Gastroesophageal sphincter (tissue), 4 donors: Measurements from ENCODE around the gene SCLY. TPM values are rescaled to one million over a fixed set of nuclear protein-coding genes. Genes with fewer than 3 reads are reported as not detected.

ENCODE experiments used
- ATAC-seq: fragments of 150-250 bp; one replicate; pipeline ENCODE4 v1.9.1; 2016; ENCODE audit warnings: mild to moderate bottlenecking, moderate library complexity
- H3K27ac ChIP-seq, 4 donors: fragments of 200-600 bp; sonication (generic) in 3 of 4; 1 replicate in 3 of 4; 2 replicates in 1 of 4; pipeline ENCODE4 v1.5.1; 2016 to 2019
- H3K27me3 ChIP-seq: fragments of 200-600 bp; sonication (generic); one replicate; pipeline ENCODE4 v1.5.1; 2019
- H3K36me3 ChIP-seq, 2 donors: fragments of 200-600 bp; sonication (generic); one replicate each; pipeline ENCODE4 v1.5.1; 2019; ENCODE audit warnings: control low read depth in 1 of 2
- H3K4me1 ChIP-seq, 3 donors: fragments of 200-600 bp; sonication (generic); 1 replicate in 2 of 3; 2 replicates in 1 of 3; pipeline ENCODE4 v1.5.1; 2016 to 2019; ENCODE audit warnings: control low read depth in 2 of 3
- H3K4me3 ChIP-seq, 2 donors: fragments of 200-600 bp; sonication (generic); one replicate each; pipeline ENCODE4 v1.5.1; 2019; ENCODE audit warnings: mild to moderate bottlenecking in 1 of 2, moderate library complexity in 1 of 2
- H3K9me3 ChIP-seq, 3 donors: fragments of 200-600 bp; sonication (generic); one replicate each; pipeline ENCODE4 v1.5.1; 2017 to 2019; ENCODE audit warnings: control low read depth in 2 of 3
- EP300 ChIP-seq: sonication (generic); formaldehyde crosslinking; IDR thresholded peaks from one replicate; pipeline ENCODE4 v1.6.1; 2017; ENCODE audit warnings: antibody characterized with exemption, mild to moderate bottlenecking
- POLR2A ChIP-seq, 2 donors: fragments of 450-650 bp; IDR thresholded peaks; one replicate each; pipeline ENCODE4 v1.6.1; 2017; ENCODE audit warnings: antibody characterized with exemption in 2 of 2, mild to moderate bottlenecking in 2 of 2, moderate library complexity in 1 of 2
- POLR2AphosphoS5 ChIP-seq: sonication (generic); formaldehyde crosslinking; IDR thresholded peaks from one replicate; pipeline ENCODE4 v1.6.1; 2017; ENCODE audit warnings: antibody characterized with exemption
- WGBS, 2 donors: methylation state at CpG; one replicate each; pipeline ENCODE4 v1.1.5; 2018; ENCODE audit warnings: low coverage in 1 of 2; 5-methylcytosine and 5-hydroxymethylcytosine counted together
- total RNA-seq, 4 donors: library from RNA; depleted of rRNA; stranded (reverse); fragments of >200 nt; gene quantifications; one replicate each; pipeline ENCODE4 v1.1.0, GENCODE V29; 2016
- TF ChIP-seq, protein P1 (sequence below), 4 experiments: fragments of 200-600 bp in 2 of 4; fragments of 450-650 bp in 2 of 4; sonication (generic) in 1 of 4; IDR thresholded peaks; one replicate each; pipeline ENCODE4 v1.5.1; 2017 to 2019; ENCODE audit warnings: antibody characterized with exemption in 4 of 4, mild to moderate bottlenecking in 2 of 4, moderate library complexity in 2 of 4

The SCLY gene
- total RNA-seq, 4 donors from 2014 or later = 14.2 to 23.2 (median 16.5) TPM

DNA sequence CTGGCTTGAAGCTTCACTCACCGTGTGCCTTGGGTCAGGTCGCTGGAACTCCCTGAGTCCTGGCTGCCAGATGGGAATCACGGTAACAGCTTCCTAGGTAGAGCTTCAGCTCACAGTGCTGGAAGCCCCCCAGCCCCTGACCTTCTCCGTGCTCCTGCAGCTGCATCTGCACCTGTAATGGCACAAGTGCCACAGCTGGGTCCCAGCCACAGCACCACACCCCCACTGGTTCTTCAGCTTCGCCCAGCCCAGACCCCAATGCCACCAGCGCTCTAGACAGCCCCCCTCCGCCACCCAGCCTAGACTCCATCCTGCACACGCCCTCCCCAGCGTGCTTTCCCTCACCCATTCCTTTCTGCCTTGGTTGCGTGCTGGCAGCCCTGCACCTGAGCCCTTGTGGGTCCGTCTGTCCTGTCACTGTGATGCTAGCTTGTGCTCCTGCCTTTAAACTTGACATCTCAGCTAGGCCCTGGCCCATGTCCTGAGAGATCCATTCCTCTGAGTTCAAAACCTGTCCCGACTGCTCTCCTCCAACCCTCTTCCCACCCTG lies 31.8 kb downstream of the SCLY start:
- Histone ChIP-seq H3K36me3 (peaks cover 0 to 22% of the 10 kb centered on the region in 2 donors), H3K4me1 (no peaks in the 10 kb centered on the region), H3K27me3 (no peaks in the 10 kb centered on the region), H3K27ac (no peak overlapping the region), H3K9me3 (no peaks in the 10 kb centered on the region), H3K4me3 (no peak overlapping the region)
- 89% methylated on average over 10 of the region's 12 CpGs; no CpG with 5 or more reads in 1 of the 2 donors for WGBS, 2 donors
- TF ChIP-seq, protein P1, sequence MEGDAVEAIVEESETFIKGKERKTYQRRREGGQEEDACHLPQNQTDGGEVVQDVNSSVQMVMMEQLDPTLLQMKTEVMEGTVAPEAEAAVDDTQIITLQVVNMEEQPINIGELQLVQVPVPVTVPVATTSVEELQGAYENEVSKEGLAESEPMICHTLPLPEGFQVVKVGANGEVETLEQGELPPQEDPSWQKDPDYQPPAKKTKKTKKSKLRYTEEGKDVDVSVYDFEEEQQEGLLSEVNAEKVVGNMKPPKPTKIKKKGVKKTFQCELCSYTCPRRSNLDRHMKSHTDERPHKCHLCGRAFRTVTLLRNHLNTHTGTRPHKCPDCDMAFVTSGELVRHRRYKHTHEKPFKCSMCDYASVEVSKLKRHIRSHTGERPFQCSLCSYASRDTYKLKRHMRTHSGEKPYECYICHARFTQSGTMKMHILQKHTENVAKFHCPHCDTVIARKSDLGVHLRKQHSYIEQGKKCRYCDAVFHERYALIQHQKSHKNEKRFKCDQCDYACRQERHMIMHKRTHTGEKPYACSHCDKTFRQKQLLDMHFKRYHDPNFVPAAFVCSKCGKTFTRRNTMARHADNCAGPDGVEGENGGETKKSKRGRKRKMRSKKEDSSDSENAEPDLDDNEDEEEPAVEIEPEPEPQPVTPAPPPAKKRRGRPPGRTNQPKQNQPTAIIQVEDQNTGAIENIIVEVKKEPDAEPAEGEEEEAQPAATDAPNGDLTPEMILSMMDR (IDR thresholded peaks at IDR 0.05) = no peak
- TF ChIP-seq POLR2AphosphoS5 = no peak
- no peak for TF ChIP-seq EP300
- no peak for TF ChIP-seq POLR2A (IDR thresholded peaks at IDR 0.05)
- ATAC-seq = no peak

DNA sequence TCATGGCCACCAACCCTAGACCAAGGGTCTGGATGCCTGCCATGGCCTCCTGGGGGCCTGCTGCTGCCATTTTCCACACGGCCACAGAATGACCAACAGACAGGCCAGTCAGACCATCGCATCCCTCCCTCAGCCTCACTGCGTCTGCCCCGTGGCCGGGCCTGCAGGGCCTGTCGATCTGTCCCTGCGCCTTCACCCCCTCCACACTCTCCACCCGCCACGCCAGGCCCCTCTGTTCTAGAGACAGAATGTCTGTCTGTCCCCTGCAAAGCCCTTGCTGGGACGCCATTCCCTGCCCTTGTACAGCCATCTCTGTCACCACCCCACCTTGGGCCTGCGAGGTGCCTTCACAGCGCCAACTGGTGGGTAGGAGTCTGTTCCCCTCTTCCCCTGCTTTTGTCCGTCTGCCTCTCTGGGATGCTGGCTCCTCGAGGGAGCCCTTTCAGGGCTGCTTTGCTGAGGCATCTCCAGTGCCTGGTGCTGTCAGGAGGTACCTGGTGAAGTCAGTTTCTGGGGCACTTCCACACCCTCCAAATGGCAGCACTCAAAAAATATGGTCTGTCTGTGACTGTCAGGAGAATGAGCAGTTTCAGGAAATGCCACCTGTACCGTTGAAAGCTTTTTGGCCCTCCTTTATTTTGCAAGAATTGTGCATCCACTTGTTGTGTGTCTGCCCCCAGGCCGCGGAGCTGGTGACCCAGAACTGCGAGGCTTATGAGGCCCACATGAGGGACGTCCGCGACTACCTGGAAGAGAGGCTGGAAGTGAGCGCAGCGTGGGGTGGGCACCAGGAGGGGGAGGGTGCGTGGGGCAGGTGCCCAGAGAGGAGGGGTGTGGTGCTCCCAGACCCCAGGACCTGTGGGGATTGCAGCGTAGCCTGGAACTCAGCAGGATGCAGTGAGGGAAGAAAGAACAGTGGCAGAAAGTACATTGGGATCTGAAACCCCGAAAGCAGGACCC lies 32.7 kb downstream of the SCLY start:
- Histone ChIP-seq H3K9me3 (no peaks in the 10 kb centered on the region), H3K4me1 (no peaks in the 10 kb centered on the region), H3K4me3 (no peak overlapping the region), H3K27me3 (no peaks in the 10 kb centered on the region), H3K36me3 (peaks cover 0 to 16% of the 10 kb centered on the region in 2 donors), H3K27ac (no peak overlapping the region)
- TF ChIP-seq POLR2AphosphoS5 = no peak
- TF ChIP-seq EP300 = no peak
- TF ChIP-seq POLR2A (IDR thresholded peaks at IDR 0.05) = no peak
- TF ChIP-seq, protein P1 (IDR thresholded peaks at IDR 0.05) = no peak
- 85 to 94% methylated on average over 11 to 18 of the region's 26 CpGs for WGBS, 2 donors
- ATAC-seq = no peak

DNA sequence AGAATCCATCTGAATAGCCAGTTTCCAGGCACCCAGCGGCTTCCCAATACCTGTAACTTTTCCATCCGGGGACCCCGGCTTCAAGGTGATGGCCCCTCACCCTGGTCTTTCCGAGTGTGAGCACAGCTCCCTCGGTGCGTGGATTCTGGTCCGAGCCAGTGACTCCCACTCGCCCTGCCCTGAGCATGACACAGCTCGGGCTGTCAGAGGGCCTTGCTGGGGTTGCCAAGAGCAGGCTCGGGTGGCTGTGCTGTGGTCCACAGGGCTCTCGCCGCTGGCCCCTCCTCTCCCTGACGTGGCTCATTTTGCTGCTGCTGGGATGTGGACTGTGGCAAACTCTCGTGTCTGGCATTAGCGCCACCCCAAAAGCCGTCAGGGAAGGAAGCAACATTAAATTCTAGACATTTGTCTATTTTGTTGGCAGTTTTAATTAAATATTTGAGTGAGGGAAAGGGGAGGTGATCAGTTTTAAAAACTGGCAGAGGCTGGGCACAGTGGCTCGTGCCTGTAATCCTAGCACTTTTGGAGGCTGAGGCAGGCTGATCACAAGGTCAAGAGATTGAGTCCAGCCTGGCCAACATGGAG lies 33.7 kb downstream of the SCLY start:
- no peaks in the 10 kb centered on the region for H3K9me3 ChIP-seq
- TF ChIP-seq POLR2AphosphoS5 (no peak), EP300 (no peak), POLR2A (IDR thresholded peaks at IDR 0.05) (no peak)
- TF ChIP-seq, protein P1 (IDR thresholded peaks at IDR 0.05) = no peak
- ATAC-seq = no peak
- peaks cover 0 to 16% of the 10 kb centered on the region in 2 donors for H3K36me3 ChIP-seq
- 88 to 100% methylated on average over 5 to 7 of the region's 17 CpGs for WGBS, 2 donors
- H3K27ac ChIP-seq = no peak overlapping the region
- H3K27me3 ChIP-seq = no peaks in the 10 kb centered on the region
- H3K4me3 ChIP-seq = no peak overlapping the region
- no peaks in the 10 kb centered on the region for H3K4me1 ChIP-seq

DNA sequence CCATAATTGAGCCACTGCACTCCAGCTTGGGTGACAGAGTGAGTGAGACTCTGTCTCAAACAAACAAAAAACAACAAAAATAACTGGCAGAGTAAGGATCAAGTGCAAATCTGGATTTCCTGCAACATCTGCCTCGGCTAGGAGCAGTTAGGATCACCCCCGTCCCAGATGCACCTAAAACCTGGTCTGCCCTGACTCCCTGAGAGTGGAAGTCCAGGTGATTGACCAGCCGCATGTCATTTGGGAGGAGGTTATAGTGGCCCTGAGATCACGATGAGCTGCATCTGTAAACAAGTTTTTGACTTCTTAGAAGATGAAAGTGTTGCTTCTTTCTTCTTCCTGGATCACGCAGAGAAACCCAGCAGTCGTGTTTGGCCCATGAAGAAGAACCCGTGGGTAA lies 34.3 kb downstream of the SCLY start:
- Histone ChIP-seq H3K4me1 (no peaks in the 10 kb centered on the region), H3K9me3 (no peaks in the 10 kb centered on the region), H3K27ac (no peak overlapping the region), H3K4me3 (no peak overlapping the region), H3K36me3 (peaks cover 0 to 16% of the 10 kb centered on the region in 2 donors), H3K27me3 (no peaks in the 10 kb centered on the region)
- TF ChIP-seq EP300 = no peak
- TF ChIP-seq POLR2A (IDR thresholded peaks at IDR 0.05) = no peak
- no peak for TF ChIP-seq POLR2AphosphoS5
- 85 to 93% methylated on average over 3 to 7 of the region's 7 CpGs for WGBS, 2 donors
- no peak for ATAC-seq

DNA sequence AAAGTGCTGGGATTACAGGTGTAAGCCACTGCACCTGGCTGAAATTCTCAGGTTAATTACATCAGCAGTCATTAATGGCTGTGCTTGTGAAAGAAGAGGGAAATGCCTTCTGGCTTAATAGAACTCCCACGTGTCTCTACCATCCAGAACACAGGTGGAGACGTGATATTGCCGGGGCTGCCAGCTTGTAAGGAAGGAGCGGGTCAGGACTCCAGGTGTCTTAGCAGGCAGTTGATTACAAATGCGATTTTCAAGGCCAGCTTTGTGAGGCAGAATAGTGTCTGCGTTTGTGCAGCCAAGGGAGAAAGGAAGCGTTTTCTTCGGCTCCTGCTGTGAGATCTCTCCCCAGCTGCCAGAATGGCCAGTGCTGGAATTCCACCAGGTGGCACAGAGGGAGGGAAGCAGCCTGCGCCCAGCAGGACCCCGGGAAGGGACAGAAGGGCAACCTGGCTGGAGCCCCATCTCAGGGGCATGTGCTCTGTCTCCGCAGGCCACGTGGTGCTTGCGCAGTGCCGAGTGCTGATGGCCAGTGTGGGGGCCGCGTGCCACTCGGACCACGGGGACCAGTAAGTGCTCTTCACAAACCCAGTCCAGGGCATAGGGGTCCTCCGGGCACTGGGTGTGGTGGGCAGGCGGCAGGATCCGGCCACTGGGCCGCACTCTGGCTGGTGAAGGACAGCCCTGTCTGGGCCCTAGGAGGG lies 35.7 kb downstream of the SCLY start:
- no peak for ATAC-seq
- Histone ChIP-seq H3K4me3 (no peak overlapping the region), H3K9me3 (no peaks in the 10 kb centered on the region), H3K4me1 (no peaks in the 10 kb centered on the region), H3K36me3 (peaks cover 0 to 12% of the 10 kb centered on the region in 2 donors), H3K27ac (no peak overlapping the region), H3K27me3 (no peaks in the 10 kb centered on the region)
- WGBS, 2 donors = 66 to 90% methylated on average over 4 to 14 of the region's 22 CpGs
- TF ChIP-seq POLR2AphosphoS5 (no peak), EP300 (no peak), POLR2A (IDR thresholded peaks at IDR 0.05) (no peak)
- TF ChIP-seq, protein P1 (IDR thresholded peaks at IDR 0.05) = no peak
